GM12865 (cell line): ENCODE data around the gene MT1H.

Source experiments
- DNase-seq: peaks from one replicate; pipeline ENCODE4 v3.0.0; 2010; ENCODE audit warnings: low read depth
- H3K4me3 ChIP-seq: 2 replicates; pipeline ENCODE4 v1.5.1; 2011; ENCODE audit warnings: mild to moderate bottlenecking, low read depth, low read length, control low read depth
- TF ChIP-seq, protein P1 (sequence below): IDR thresholded peaks from 2 replicates; pipeline ENCODE4 v1.5.1; 2011; ENCODE audit warnings: low read length, control low read depth, low read depth, inconsistent platforms; ENCODE audit not compliant: insufficient read depth; ENCODE audit errors: missing control alignments

MT1H gene

DNA sequence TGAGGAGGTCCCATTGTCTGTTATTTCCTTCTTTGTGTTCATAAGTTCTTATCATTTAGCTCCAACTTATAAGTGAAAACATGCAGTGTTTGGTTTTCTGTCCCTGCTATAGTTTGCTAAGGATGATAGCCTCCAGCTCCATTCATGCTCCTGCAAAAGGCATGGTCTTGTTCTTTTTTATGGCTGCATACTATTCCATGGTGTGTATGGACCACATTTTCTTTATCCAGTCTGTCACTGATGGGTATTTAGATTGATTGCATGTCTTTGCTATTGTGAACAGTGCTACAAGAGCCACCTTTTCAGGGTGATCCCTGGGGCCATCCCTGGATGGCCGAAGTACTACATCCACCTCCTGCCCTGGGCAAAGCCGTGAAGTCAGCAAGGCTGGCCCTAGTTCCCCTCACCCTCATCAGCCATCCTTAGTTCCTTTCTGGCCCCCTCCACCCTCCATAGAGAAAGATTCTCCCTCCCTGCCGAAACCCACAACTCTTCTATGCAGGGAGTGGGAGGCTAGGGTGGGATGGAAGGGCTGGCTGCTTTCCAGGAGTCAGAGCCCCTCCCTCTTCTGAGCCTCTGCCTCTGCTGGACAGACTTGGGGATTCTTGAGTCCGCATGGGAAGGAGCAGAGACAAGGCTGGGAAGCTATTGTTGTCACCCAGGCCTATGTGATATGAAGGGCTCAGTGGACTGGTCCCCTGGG lies 21.0 kb downstream of the MT1H start:
- TF ChIP-seq, protein P1, sequence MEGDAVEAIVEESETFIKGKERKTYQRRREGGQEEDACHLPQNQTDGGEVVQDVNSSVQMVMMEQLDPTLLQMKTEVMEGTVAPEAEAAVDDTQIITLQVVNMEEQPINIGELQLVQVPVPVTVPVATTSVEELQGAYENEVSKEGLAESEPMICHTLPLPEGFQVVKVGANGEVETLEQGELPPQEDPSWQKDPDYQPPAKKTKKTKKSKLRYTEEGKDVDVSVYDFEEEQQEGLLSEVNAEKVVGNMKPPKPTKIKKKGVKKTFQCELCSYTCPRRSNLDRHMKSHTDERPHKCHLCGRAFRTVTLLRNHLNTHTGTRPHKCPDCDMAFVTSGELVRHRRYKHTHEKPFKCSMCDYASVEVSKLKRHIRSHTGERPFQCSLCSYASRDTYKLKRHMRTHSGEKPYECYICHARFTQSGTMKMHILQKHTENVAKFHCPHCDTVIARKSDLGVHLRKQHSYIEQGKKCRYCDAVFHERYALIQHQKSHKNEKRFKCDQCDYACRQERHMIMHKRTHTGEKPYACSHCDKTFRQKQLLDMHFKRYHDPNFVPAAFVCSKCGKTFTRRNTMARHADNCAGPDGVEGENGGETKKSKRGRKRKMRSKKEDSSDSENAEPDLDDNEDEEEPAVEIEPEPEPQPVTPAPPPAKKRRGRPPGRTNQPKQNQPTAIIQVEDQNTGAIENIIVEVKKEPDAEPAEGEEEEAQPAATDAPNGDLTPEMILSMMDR, result no peak
- H3K4me3 ChIP-seq, result no peak overlapping the region
- no peak for DNase-seq

DNA sequence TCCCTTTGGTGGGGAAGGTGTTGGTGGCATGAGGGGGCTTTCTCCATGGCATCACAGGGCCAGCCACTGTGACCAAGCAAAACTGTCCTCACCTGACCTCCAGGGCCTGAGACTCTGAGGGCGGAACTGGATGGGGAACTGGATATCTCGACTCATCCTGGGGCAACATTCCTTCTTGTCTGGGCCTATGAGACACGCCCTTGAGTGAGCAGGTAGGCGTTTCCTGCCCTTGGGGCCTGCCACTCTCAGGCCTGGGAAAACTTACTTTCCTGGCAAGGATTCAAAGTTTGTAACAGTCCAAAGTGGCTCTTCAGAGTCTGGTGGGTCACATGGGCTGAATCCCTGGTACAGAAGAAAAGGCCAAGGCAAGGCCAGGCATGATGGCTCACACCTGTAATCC lies 22.3 kb downstream of the MT1H start:
- no peak for DNase-seq
- no peak overlapping the region for H3K4me3 ChIP-seq
- TF ChIP-seq, protein P1, result no peak

DNA sequence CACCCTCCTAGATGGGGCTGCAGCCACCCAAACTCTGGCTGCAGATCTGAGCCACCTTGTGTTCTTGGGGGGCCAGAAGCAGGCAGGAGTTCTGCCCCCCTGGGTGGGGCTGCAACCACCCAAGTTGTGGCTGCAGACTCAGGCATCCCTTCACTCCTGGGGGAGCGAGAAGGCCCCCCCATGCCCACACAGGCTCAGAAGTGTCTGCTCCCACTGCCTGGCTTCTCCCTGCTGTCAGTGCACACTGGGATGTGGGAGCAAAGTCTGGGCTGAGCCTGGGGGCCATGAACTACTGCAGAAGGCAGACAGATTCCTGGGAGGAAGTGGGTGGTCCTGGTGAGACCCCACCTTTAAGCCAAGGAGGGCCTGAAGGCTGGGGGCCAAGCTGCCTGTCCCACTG lies 25.6 kb downstream of the MT1H start:
- no peak for DNase-seq
- no peak overlapping the region for H3K4me3 ChIP-seq
- TF ChIP-seq, protein P1, result no peak

DNA sequence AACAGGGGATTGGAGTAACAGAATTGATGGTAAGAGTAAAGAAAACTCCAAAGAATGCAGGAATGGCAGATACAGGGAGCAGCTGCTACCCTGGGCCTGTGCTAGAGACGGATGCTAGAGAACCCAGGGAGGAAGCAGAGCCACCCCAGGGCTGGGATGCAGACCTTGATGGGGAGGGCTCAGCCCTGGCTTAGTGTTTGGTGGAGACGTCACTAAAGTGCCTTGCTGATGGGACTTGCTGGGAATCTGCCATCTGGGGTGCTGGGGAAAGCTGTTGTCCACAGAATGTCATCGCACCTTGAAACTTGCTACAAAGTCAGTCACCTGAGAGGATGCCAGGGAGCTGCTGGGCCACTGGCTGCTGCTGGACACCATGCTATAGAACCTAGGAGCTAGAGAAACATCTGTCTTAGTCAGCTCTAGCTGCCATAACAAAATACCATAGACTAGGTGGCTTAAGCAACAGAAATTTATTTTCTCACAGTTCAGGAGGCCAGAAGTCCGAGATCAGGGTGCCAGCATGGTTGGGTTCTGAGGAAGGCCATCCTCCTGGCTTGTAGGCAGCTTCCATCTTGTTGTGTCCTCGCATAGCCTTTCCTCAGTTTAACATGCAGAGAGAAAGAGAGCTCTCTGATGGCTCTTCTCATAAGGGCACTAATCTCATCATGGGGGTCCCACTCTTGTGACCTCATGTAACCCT lies 28.0 kb downstream of the MT1H start:
- TF ChIP-seq, protein P1, result no peak
- DNase-seq, result no peak
- H3K4me3 ChIP-seq, result no peak overlapping the region

DNA sequence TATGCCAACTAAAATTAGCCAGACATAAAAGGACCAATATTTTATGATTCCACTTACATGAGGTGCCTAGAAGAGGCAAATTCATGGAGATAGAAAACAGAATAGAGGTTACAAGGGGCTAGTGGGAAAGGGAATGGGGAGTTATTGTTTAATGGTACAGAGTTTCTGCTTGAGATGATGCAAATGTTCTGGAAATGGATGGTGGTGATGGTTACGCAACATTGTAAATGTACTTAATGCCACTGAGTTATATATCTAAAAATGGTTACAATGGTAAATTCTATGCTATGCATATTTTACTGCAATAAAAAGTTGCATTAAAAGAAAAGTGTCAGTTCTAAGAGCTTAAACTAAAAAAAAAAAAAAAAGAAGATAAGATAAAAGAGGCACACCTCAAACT lies 30.6 kb downstream of the MT1H start:
- no peak for DNase-seq
- TF ChIP-seq, protein P1, result no peak
- H3K4me3 ChIP-seq, result no peak overlapping the region

DNA sequence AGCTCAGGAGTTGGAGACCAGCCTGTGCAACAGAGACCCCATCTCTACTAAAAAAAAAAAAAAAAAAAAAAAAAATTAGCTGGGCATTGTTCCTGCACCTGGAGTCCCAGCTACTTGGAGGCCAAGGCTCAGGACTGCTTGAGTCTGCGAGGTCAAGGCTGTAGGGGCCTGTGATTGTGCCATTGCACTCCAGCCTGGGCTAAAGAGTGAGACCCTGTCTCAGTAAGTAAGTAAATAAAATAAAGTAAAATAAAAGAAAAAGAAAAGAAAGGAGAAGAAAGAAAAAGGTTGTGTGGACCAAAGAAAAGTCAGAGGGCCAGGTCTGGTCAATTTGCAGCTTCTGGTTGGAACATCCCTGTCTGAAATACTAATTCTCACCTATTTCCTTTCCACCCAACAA lies 31.0 kb downstream of the MT1H start:
- no peak overlapping the region for H3K4me3 ChIP-seq
- no peak for DNase-seq
- TF ChIP-seq, protein P1, result no peak
